GM15510 (cell line): ENCODE data around the gene RSAD1.

Experiments used
- POLR2A ChIP-seq: IDR thresholded peaks from 3 replicates; pipeline ENCODE4 v1.6.1; 2011; ENCODE audit warnings: borderline replicate concordance; ENCODE audit not compliant: insufficient read length; ENCODE audit errors: extremely low read depth

RSAD1 gene

DNA sequence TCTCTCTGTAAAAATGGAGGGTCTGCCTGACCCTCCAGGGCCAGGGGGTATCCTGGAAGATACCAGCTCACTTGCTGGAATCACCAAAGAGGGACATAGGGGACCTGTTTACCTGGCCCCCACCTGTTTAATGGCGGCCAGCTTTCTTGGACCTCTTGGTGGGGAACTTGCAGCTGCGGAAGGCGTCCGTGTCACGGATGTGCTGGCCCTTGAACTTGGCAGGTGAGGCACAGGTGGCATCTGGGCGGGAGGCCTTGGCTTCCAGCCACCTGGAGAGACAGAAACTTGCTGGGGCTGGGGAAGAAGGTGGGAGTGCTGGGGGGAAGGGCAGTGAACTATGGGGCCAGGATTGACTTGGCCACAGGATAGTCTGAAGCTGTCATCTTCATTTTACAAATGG is 13.5 kb upstream of the RSAD1 start:
- TF ChIP-seq POLR2A = no peak

DNA sequence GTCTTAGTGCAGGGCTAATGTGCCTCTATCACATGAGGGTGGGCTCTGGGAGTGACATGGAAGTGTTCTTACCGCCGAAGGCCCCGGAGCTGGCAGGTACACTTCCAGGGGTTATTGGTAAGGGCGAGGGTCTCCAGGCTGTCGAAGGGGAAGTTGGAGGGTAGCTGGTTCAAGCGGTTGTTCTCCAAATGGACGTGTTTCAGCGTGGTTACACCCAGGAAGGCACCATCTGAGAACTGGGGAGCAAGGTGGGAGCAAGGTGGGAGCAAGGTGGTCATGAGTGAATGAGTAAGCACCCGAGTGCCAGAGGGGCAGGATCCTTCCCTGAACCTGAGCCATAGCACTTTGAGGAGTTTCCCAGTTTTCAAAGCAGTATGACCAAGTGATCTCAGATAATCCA is 13.0 kb upstream of the RSAD1 start:
- no peak for TF ChIP-seq POLR2A

DNA sequence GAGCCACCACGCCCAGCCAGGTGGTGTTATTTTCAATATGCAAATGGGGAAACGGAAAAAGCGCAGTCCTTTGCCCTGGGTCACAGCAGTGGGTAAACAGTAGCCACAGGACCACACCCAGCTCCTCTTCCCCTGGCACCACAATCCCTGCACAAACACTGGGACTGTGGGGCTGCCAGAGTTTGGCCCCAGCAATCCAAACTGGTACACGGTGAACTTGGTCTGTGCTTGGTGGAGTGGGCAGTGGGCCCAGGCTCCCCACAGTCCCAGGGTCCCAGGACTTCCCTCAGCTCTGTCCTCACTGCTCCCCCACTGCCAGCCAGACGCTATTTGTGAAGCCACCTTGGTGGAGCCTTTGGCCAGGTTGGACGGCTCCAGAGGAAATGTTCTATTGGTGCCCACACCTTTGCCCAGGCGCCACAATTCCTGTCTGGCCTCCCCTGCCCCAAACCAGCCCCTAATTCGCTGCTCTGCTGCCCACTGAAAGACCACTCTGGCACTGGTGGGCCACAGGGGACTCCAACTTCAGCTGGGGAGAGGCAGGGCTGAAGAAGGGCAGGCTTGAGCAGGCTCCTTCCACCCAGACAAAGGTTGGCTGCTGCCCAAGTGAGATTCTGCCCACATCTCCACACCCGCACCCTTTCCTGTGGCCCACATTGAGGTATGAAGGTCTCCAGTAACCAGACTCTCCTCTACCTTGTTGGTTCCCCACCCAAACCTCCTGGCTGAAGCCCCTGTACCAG is 12.1 kb upstream of the RSAD1 start:
- TF ChIP-seq POLR2A = no peak

DNA sequence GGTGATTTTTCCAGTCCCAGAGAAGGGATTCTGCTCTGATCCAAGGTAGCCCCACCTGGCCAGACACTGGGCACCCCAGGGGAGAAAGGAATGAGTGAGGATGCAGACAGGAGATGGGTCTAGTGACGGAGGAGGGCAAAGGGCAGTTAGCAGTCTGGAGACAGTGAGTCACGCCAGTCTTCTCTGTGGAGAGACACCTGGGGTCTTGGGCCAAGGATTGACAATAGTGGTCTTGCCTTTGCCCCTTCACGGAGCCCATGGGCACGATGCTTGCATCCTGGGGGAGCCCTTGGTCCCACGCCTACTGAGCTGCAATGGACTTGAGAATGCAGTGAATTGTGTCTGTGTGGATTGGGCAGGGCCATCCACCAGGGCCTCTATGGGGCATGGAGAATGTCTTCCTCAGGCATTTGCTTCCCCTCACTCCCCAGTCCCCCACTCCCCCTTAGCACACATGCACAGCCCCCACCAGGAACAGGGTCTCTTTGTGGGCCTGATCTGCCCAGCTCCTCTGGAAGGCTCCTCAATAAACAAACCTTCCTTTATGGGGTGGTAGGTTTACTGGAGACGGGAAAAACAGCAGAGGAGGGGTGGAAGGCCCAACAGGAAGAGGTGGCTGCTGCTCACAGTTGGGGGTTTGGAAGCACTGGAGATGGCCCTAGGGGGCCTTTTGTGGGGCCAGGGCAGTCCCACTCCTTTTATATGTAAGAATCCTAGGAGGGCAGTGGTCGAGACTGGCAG is 11.4 kb upstream of the RSAD1 start:
- TF ChIP-seq POLR2A = no peak

DNA sequence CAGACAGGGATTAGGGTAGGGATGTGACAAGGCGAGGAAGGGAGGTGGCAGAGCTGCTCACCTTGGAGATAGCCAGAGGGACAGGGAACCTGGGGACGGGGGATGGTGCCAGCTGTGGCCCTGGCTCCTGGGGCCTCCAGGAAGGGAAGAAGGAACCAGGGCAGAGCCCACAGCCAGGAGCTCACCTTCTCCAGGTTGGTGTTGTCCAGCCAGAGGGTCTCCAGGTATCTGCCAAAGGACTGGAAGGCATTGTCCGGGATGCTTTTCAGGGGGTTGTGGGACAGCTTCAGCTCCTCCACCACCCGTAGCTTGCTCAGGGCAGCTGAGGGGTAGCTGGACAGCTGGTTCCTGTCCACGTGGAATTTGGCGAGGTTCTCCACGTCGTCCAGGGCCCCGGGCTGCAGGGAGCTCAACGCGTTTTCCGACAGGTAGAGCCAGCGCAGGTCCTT is 10.8 kb upstream of the RSAD1 start:
- TF ChIP-seq POLR2A = no peak

DNA sequence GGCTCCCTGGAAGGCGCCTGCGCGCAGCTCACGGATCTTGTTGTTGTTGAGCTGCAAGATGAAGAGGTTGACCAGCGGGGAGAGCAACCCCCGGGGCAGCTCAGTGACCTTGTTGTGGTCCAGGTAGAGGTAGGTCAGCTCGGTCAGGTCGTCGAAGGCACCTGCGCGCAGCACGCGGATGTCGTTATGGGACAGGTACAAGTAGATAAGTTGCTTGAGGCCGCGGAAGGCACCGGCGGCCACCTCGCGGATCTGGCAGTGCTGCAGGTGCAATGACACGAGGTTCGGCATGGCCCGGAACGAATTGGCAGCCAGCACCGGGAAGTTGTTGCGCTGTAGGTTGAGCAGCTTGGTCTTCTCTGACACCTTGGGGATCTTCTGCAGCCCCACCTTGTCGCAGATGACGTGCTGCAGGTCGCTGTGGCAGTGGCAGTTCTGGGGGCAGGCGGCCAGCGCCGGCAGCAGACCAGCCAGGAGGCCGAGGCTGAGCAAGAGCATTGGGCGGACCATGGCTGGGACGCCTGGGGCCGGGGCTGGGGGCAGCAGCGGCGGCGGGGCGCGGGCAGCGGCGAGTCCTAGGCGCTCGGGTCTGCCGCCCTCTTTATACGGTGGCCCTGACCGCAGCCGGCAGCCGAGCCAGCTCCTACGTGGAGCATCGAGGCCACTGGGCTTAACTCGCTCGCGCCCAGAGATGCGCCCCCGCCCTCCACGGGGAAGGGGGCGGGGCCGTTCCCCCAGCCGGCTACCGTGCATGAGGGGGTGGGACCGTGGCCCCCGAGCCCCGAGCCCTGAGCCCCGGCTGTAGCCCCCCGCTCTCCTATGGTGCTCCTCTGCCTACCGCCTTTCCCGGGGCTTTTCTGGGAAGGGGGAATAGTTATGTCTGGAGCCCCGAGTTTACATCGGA is 10.1 kb upstream of the RSAD1 start, which contains the start of gene CHAD:
Gene CHAD (minus strand): TSS at position 577 of the 904 bp plus-strand sequence. CDS start 67 bp downstream, at position 510.
- TF ChIP-seq POLR2A = no peak

DNA sequence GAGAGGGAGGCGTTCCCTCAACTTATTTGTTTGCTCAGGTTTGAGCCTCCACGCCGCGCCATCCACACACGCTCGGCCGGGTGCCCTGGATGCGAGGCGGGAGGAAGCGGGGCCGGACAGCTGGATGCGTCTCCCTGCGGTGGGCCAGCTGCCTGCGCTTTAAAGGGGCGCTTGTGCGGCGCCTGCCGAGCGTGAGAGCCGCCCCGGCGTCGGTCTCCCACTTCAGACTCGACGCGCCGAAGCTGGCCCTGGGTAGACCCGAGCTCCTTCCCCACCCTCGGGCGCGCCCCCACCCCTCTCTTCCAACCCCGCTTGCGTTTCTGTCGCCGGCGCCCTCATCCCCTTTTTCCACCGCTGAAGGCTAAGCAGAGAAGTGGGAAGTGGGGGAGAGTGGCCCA is 9.5 kb upstream of the RSAD1 start:
- TF ChIP-seq POLR2A = no peak

DNA sequence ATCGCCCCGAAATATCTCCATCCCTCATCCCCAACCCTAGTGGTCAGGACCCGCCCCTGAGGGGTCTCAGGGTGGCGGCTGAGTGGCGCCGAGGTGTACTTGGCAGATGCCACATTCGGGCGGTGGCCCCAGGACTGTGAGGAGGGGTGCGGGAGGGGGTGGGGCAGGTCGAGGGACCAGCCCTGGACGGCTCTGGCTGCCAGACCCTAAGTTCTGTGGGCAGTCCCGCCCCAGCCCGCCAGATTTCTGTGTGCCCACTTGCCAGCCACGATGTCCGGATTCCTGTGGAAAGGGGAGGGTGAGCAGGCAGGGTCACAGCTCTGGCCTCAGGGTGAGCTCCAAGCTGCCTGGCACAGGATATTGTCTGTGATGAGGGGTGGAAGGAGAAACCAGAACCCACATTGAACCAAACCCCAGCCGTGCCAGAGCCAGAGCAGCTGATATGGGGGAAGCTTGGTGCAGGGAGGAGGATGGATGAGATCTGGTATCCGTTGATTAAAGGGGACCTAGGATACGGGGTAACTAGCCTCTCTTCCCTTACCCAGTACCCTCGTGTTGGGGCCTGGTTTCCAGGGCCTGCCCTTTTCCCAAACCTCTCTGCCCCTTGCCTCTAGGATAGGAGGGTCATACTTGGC is 8.9 kb upstream of the RSAD1 start:
- TF ChIP-seq POLR2A = no peak

DNA sequence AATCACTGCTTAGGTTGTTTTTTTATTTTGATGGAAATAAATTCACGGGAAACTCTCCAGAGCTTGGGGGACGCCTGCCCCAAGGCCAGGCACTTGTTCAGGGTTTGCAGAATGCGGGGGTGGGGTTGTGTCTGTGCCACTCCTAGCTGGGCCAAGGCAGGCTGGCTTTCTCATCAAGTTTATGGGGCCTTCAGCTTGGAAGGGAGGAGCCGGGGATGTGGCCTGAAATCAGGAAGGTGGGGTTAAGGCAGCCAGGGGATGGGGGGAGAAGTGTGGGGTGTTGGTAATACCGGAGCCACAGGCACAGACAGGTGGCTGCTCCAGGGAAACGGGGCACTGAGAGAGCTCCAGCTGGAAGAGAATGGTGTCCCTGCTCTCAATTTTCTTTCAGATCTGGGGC is 8.2 kb upstream of the RSAD1 start:
- TF ChIP-seq POLR2A = no peak

DNA sequence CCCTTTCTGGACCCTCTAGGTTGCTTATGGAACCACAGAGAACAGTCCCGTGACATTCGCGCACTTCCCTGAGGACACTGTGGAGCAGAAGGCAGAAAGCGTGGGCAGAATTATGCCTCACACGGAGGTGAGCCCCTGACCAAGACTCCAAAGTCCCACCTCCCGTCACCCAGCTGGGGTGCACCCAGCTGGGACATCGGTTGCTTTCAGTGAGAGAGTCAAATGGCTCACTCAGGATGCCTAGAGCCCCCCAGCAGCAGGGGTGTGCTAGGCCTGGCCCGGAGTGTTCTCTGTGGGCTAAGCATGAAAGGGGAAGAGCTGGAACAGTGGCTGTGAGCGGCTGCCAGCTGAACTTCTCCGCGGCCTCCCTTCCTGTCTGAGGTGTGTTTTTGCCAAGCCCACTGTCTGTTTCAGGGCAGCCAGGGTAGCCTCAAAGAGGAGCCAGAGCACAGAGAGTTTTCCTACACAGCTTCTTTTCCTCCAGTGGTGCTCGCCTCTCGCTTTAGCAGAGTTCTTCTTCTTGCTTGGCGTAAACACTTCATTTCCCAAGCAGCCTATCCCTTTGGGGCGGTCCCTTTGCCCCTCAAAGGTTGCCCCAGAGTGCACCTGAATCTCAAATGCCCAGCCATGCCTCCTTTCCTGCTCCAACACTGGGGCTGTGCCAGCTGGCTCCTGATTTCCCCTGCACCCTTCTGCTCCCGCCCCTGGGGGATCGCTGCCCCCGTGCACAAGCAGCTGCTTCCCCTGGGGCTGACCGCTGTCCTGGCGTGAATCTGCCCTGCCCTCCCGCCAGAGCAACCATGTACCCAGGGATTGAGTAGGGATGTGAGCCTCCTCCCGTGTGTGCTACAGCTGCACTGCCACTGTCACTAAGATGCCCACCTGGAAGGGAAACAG is 7.4 kb upstream of the RSAD1 start:
- TF ChIP-seq POLR2A = no peak

DNA sequence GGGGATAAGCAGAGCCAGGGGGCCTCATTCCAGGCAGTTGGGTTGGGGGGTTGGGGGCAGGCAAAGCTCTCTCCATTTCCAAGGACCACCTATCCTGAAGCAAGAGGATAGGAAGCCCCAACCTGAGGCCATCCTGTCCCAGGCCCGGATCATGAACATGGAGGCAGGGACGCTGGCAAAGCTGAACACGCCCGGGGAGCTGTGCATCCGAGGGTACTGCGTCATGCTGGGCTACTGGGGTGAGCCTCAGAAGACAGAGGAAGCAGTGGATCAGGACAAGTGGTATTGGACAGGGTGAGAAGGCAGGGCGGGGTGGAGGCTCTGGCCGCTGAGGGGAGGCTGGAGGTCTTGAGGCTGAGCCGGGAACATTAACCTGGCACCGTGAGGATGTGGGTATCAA is 6.4 kb upstream of the RSAD1 start:
- TF ChIP-seq POLR2A = no peak

DNA sequence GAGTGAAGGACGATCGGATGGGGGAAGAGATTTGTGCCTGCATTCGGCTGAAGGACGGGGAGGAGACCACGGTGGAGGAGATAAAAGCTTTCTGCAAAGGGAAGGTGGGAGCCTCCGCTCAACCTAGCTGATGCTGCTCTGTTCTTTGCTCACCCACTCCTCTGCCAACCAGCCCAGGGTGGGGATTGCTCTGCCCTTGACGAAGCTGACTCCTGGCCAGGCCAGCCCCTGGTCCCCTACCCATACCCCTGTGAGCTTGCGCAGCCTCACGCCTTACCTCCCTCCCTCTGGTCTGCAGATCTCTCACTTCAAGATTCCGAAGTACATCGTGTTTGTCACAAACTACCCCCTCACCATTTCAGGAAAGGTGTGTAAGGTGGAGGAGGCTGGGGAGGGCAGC is 4.8 kb upstream of the RSAD1 start:
- TF ChIP-seq POLR2A = no peak

DNA sequence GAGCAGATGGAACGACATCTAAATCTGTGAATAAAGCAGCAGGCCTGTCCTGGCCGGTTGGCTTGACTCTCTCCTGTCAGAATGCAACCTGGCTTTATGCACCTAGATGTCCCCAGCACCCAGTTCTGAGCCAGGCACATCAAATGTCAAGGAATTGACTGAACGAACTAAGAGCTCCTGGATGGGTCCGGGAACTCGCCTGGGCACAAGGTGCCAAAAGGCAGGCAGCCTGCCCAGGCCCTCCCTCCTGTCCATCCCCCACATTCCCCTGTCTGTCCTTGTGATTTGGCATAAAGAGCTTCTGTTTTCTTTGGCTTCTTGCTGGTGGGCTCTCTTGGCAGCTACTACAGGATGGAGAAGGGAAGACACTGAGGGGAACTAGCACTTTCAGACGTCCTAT is 4.1 kb upstream of the RSAD1 start:
- no peak for TF ChIP-seq POLR2A

DNA sequence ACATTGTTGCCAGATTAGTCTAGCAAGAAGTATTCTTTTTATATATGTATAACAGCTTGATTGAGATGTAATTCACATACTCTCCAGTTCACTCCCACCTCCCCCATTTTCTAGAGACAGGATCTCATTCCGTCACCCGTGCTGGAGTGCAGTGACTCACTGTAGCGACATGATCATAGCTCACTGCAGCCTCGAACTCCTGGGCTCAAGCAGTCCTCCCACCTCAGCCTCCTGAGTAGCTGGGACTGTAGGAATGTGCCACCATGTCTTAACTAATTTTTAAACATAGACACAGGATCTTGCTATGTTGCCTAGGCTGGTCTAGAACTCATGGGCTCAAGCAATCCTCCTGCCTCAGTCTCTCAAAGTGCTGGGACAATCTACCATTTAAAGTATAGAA is 3.3 kb upstream of the RSAD1 start:
- no peak for TF ChIP-seq POLR2A
